ENCODE results near the gene LCE3E.

- TF ChIP-seq EZH2 (IDR thresholded peaks at IDR 0.05; ENCODE audit: low read length, unreplicated experiment) (no peak), CTCF (conservative IDR thresholded peaks at IDR 0.05; ENCODE audit: low read depth, low read length) (no peak), EZH2phosphoT487 (IDR thresholded peaks at IDR 0.05; ENCODE audit: borderline replicate concordance, low read length) (no peak)
These were observed 16.1 kb upstream of the LCE3E start for GRCh38 chr1:152582647-152583046.
